HEK293 (cell line): ENCODE data around the gene FYCO1.

Experiments used
- CTCF ChIA-PET: fragments of 350-600 bp; formaldehyde crosslinking; extraction: SDS; loops from one replicate; lab custom pipeline; 2021; ENCODE audit warnings: antibody characterized with exemption; lab: Yijun Ruan, JAX
- POLR2A ChIA-PET: fragments of 300-600 bp; formaldehyde crosslinking; extraction: SDS; loops from one replicate; lab custom pipeline; 2020; ENCODE audit warnings: antibody characterized with exemption, inconsistent platforms; lab: Yijun Ruan, JAX
- H3K27ac ChIP-seq: fragments of 200-500 bp; sonication (Bioruptor generic); 2 replicates; pipeline ENCODE4 v1.5.1; 2014; ENCODE audit warnings: low read depth, low read length, control low read depth, inconsistent platforms; ENCODE audit errors: extremely low read depth
- H3K36me3 ChIP-seq, 2 experiments: fragments of 200-500 bp in 1 of 2; sonication (Bioruptor generic) in 1 of 2; 1 replicate in 1 of 2; 2 replicates in 1 of 2; pipeline ENCODE4 v1.5.1; 2014 to 2017; ENCODE audit warnings: inconsistent platforms in 2 of 2, low read length in 2 of 2; ENCODE audit not compliant: control insufficient read depth in 2 of 2, insufficient read depth in 1 of 2
- H3K4me1 ChIP-seq: fragments of 200-500 bp; sonication (Bioruptor generic); 2 replicates; pipeline ENCODE4 v1.5.1; 2014; ENCODE audit warnings: mild to moderate bottlenecking, low read length, inconsistent platforms; ENCODE audit not compliant: control insufficient read depth, insufficient read depth
- H3K4me3 ChIP-seq: 2 replicates; pipeline ENCODE4 v1.5.1; 2011; ENCODE audit warnings: low read depth, mild to moderate bottlenecking, control low read depth, low read length, moderate library complexity
- H3K9me3 ChIP-seq: fragments of 200-500 bp; sonication (Bioruptor generic); 2 replicates; pipeline ENCODE4 v1.5.1; 2014; ENCODE audit warnings: low read depth, low read length, inconsistent platforms; ENCODE audit not compliant: control insufficient read depth, insufficient read depth
- HIC1 ChIP-seq: fragments of 450-650 bp; formaldehyde crosslinking; IDR thresholded peaks from 2 replicates; pipeline ENCODE4 v1.5.1; 2016; ENCODE audit warnings: missing biosample characterization, missing genetic modification characterization
- IKZF3 ChIP-seq: fragments of 450-650 bp; IDR thresholded peaks from 2 replicates; pipeline ENCODE4 v1.5.0; 2018; ENCODE audit warnings: missing biosample characterization, mild to moderate bottlenecking, missing genetic modification characterization, moderate library complexity
- KLF8 ChIP-seq: fragments of 450-650 bp; formaldehyde crosslinking; IDR thresholded peaks from 2 replicates; pipeline ENCODE4 v1.5.1; 2016; ENCODE audit warnings: missing biosample characterization, missing genetic modification characterization
- MYNN ChIP-seq: fragments of 450-650 bp; formaldehyde crosslinking; IDR thresholded peaks from 2 replicates; pipeline ENCODE4 v1.5.1; 2016; ENCODE audit warnings: missing biosample characterization, missing genetic modification characterization, borderline replicate concordance
- PRDM1 ChIP-seq: fragments of 450-650 bp; formaldehyde crosslinking; IDR thresholded peaks from 2 replicates; pipeline ENCODE4; 2016; ENCODE audit warnings: missing biosample characterization, missing genetic modification characterization
- PRDM2 ChIP-seq: fragments of 450-650 bp; formaldehyde crosslinking; IDR thresholded peaks from 2 replicates; pipeline ENCODE4 v1.5.1; 2016; ENCODE audit warnings: missing biosample characterization, missing genetic modification characterization, borderline replicate concordance
- YY1 ChIP-seq: fragments of 450-650 bp; formaldehyde crosslinking; IDR thresholded peaks from 2 replicates; pipeline ENCODE4 v1.5.1; 2018; ENCODE audit warnings: missing biosample characterization, missing genetic modification characterization
- ZBTB6 ChIP-seq: fragments of 450-650 bp; formaldehyde crosslinking; IDR thresholded peaks from 2 replicates; pipeline ENCODE4 v1.5.1; 2017; ENCODE audit warnings: missing biosample characterization, missing genetic modification characterization
- ZBTB7A ChIP-seq: fragments of 450-650 bp; formaldehyde crosslinking; IDR thresholded peaks from 2 replicates; pipeline ENCODE4 v1.5.1; 2016; ENCODE audit warnings: low read depth, missing biosample characterization, missing genetic modification characterization
- ZNF416 ChIP-seq: fragments of 450-650 bp; formaldehyde crosslinking; IDR thresholded peaks from 2 replicates; pipeline ENCODE4 v1.5.1; 2016; ENCODE audit warnings: missing biosample characterization, missing genetic modification characterization
- ZNF670 ChIP-seq: fragments of 450-650 bp; formaldehyde crosslinking; IDR thresholded peaks from 2 replicates; pipeline ENCODE4 v1.5.1; 2016; ENCODE audit warnings: missing biosample characterization, missing genetic modification characterization, low read depth
- ZNF792 ChIP-seq: fragments of 450-650 bp; formaldehyde crosslinking; IDR thresholded peaks from 2 replicates; pipeline ENCODE4 v1.5.1; 2016; ENCODE audit warnings: missing biosample characterization, missing genetic modification characterization
- ZSCAN18 ChIP-seq: fragments of 450-650 bp; formaldehyde crosslinking; IDR thresholded peaks from 2 replicates; pipeline ENCODE4 v1.5.1; 2016; ENCODE audit warnings: missing biosample characterization, missing genetic modification characterization

FYCO1 gene

GRCh38 chr3:45981346-45982074 is 14.1 kb downstream of the FYCO1 start:
- H3K36me3 ChIP-seq: peaks cover 5 to 86% of the 10 kb centered on the region in 2 experiments; a peak in 1 of 3 replicates
- POLR2A ChIA-PET: no interaction called here

GRCh38 chr3:45980819-45981218 is 14.8 kb downstream of the FYCO1 start:
- no peak for TF ChIP-seq IKZF3 (tag by site-specific recombination)
- TF ChIP-seq HIC1 (tag by site-specific recombination): no peak
- Histone ChIP-seq H3K36me3 (peaks cover 5 to 93% of the 10 kb centered on the region in 2 experiments; a peak in 1 of 3 replicates), H3K27ac (no peak overlapping the region), H3K9me3 (no peaks in the 10 kb centered on the region), H3K4me1 (no peaks in the 10 kb centered on the region), H3K4me3 (no peak overlapping the region)
- ChIA-PET POLR2A (no interaction called here), CTCF (no interaction called here)

More at GRCh38 chr3:45981346-45982074, 14.1 kb downstream of the FYCO1 start:
- Histone ChIP-seq H3K27ac (no peak overlapping the region), H3K4me3 (no peak overlapping the region), H3K9me3 (no peaks in the 10 kb centered on the region), H3K4me1 (peaks cover 1% of the 10 kb centered on the region; the same call in 1 of the 2 replicates)
- CTCF ChIA-PET: interaction anchor here (0.6 kb wide), 1 partner anchor 13 kb away, joined by 5 read pairs; no protein-coding TSS in a partner anchor
- TF ChIP-seq ZNF792 (tag by site-specific recombination) (no peak), MYNN (tag by site-specific recombination) (no peak), ZNF670 (tag by site-specific recombination) (no peak), ZSCAN18 (tag by site-specific recombination) (no peak), ZNF416 (no peak), PRDM1 (no peak)

- H3K36me3 ChIP-seq: peaks cover 5 to 94% of the 10 kb centered on the region in 2 experiments; a peak in 1 of 3 replicates
These were observed 15.3 kb downstream of the FYCO1 start for GRCh38 chr3:45980229-45980813.

GRCh38 chr3:45979378-45979777 is 16.2 kb downstream of the FYCO1 start:
- no peak overlapping the region for H3K4me3 ChIP-seq
- H3K27ac ChIP-seq: no peak overlapping the region
- peaks cover 5 to 94% of the 10 kb centered on the region in 2 experiments; a peak in 1 of 3 replicates for H3K36me3 ChIP-seq
- ChIA-PET CTCF (no interaction called here), POLR2A (no interaction called here)
- no peaks in the 10 kb centered on the region for H3K4me1 ChIP-seq
- H3K9me3 ChIP-seq: no peaks in the 10 kb centered on the region
- no peak for TF ChIP-seq ZBTB7A (tag by site-specific recombination)
- TF ChIP-seq YY1 (tag by site-specific recombination): no peak
- no peak for TF ChIP-seq PRDM2 (tag by site-specific recombination)

More at GRCh38 chr3:45980229-45980813, 15.3 kb downstream of the FYCO1 start:
- no peak overlapping the region for H3K4me3 ChIP-seq
- no peaks in the 10 kb centered on the region for H3K9me3 ChIP-seq
- CTCF ChIA-PET: no interaction called here
- POLR2A ChIA-PET: no interaction called here
- no peak overlapping the region for H3K27ac ChIP-seq
- H3K4me1 ChIP-seq: no peaks in the 10 kb centered on the region
- TF ChIP-seq ZBTB6 (tag by site-specific recombination) (no peak), KLF8 (tag by site-specific recombination) (no peak)
- TF ChIP-seq, all 188 proteins: peak for 0
